Uterus (tissue), 4 donors: ENCODE measurements around the gene HADH. TPM values are rescaled to one million over a fixed set of nuclear protein-coding genes. Genes with fewer than 3 reads are reported as not detected.

Experiments used
- DNase-seq, 2 donors: peaks; one replicate each; pipeline ENCODE4 v3.0.0-alpha.2; 2019 to 2020
- H3K27ac ChIP-seq, 2 donors: fragments of 200-600 bp; sonication (generic); 1 replicate in 1 of 2; 2 replicates in 1 of 2; pipeline ENCODE4 v1.5.1; 2016 to 2018
- H3K27me3 ChIP-seq, 2 donors: fragments of 200-600 bp; sonication (generic); one replicate each; pipeline ENCODE4 v1.5.1; 2018 to 2019; ENCODE audit warnings: control low read depth in 1 of 2
- H3K36me3 ChIP-seq, 2 donors: fragments of 200-600 bp; sonication (generic); one replicate each; pipeline ENCODE4 v1.5.1; 2019; ENCODE audit warnings: control low read depth in 1 of 2
- H3K4me1 ChIP-seq, 2 donors: fragments of 200-600 bp; sonication (generic); one replicate each; pipeline ENCODE4 v1.5.1; 2018 to 2019; ENCODE audit warnings: control low read depth in 1 of 2
- H3K4me3 ChIP-seq, 2 donors: fragments of 200-600 bp; sonication (generic); 1 replicate in 1 of 2; 2 replicates in 1 of 2; pipeline ENCODE4 v1.5.1; 2018 to 2019; ENCODE audit warnings: mild to moderate bottlenecking in 1 of 2
- H3K9me3 ChIP-seq, 2 donors: fragments of 200-600 bp; sonication (generic); one replicate each; pipeline ENCODE4 v1.5.1; 2019; ENCODE audit warnings: control low read depth in 1 of 2
- POLR2A ChIP-seq, 2 donors: fragments of 450-650 bp; IDR thresholded peaks; one replicate each; pipeline ENCODE4 v1.6.1; 2016; ENCODE audit warnings: antibody characterized with exemption in 2 of 2, mild to moderate bottlenecking in 1 of 2, moderate library complexity in 1 of 2
- intact Hi-C: fragments of 100-400 bp; cut with DNase I; formaldehyde crosslinking; loops from one replicate; pipeline ENCODE4 v1.15.1; 2023; ENCODE audit warnings: low total_unique reads
- total RNA-seq, 4 donors: library from RNA; depleted of rRNA in 3 of 4; stranded (reverse); fragments of >200 nt in 3 of 4; gene quantifications; one replicate each; pipeline versions ENCODE4 v1.1.0 to v1.2.4, GENCODE V29; 2014 to 2023
- TF ChIP-seq, protein P1 (sequence below), 4 experiments: fragments of 200-600 bp in 2 of 4; fragments of 450-650 bp in 2 of 4; sonication (generic) in 2 of 4; IDR thresholded peaks; one replicate each; pipeline ENCODE4 v1.5.1; 2016 to 2019; ENCODE audit warnings: antibody characterized with exemption in 4 of 4, mild to moderate bottlenecking in 2 of 4, moderate library complexity in 1 of 4
- donor health status: DM: yes; HTN: yes; CAD: no.

Gene HADH
- total RNA-seq, 4 donors from 2014 or later = 32.0 to 63.5 (median 50.0) TPM

DNA sequence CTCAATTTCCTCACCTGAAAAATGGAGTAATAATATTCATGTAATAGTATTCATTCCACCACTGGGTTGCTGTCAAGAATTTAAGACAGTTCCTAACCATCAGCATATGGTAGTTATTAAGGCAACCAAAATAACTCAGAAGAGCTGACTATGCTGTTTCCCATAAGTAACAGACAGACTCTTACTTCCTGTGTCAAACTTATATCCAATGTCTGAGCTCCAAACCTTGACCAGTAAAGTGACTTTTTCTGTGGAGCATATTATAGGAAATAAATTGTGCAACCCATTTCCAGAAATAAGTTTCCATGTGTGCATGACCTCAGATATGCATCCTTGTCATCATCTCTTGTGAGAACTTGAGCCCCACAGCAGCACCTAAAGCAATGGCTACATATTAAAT is 78.8 kb downstream of the HADH start:
- TF ChIP-seq POLR2A (IDR thresholded peaks at IDR 0.05) = no peak
- TF ChIP-seq, protein P1, sequence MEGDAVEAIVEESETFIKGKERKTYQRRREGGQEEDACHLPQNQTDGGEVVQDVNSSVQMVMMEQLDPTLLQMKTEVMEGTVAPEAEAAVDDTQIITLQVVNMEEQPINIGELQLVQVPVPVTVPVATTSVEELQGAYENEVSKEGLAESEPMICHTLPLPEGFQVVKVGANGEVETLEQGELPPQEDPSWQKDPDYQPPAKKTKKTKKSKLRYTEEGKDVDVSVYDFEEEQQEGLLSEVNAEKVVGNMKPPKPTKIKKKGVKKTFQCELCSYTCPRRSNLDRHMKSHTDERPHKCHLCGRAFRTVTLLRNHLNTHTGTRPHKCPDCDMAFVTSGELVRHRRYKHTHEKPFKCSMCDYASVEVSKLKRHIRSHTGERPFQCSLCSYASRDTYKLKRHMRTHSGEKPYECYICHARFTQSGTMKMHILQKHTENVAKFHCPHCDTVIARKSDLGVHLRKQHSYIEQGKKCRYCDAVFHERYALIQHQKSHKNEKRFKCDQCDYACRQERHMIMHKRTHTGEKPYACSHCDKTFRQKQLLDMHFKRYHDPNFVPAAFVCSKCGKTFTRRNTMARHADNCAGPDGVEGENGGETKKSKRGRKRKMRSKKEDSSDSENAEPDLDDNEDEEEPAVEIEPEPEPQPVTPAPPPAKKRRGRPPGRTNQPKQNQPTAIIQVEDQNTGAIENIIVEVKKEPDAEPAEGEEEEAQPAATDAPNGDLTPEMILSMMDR (IDR thresholded peaks at IDR 0.05) = no peak
- no peak overlapping the region for H3K4me3 ChIP-seq
- no peak for DNase-seq
- intact Hi-C loops = no loop called here
- no peaks in the 10 kb centered on the region for H3K27me3 ChIP-seq
- no peaks in the 10 kb centered on the region for H3K36me3 ChIP-seq
- H3K9me3 ChIP-seq = no peaks in the 10 kb centered on the region
- H3K27ac ChIP-seq = no peak overlapping the region
- H3K4me1 ChIP-seq = no peaks in the 10 kb centered on the region

- DNase-seq = no peak
- Histone ChIP-seq H3K36me3 (no peaks in the 10 kb centered on the region), H3K4me3 (no peak overlapping the region), H3K9me3 (no peaks in the 10 kb centered on the region), H3K27me3 (no peaks in the 10 kb centered on the region), H3K4me1 (no peaks in the 10 kb centered on the region), H3K27ac (no peak overlapping the region)
- TF ChIP-seq, protein P1 (IDR thresholded peaks at IDR 0.05) = no peak
- TF ChIP-seq POLR2A (IDR thresholded peaks at IDR 0.05) = no peak
- intact Hi-C loops = no loop called here
Measured at GRCh38 chr4:108070775-108071174, 81.1 kb downstream of the HADH start.

DNA sequence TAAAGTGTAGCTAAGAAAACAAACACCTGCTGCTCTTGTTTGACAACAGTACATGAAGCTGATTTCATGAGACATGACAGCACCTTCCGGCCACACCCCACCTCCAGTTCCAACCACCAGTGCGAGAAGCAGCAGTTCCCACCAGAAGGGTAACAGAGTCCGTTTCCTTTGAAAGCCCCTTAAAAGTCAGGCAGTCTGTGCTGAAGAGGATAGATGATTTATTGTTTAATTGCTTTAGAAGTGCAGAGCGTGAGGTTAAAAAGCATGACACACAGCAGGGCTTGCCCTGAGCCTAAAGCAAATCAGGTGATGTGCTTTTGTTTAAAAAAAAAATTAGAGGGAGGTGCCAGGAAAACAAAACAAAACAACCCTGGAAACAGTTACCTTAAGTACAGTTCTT is 82.6 kb downstream of the HADH start:
- Histone ChIP-seq H3K9me3 (no peaks in the 10 kb centered on the region), H3K27ac (no peak overlapping the region), H3K27me3 (no peaks in the 10 kb centered on the region), H3K4me3 (no peak overlapping the region), H3K36me3 (no peaks in the 10 kb centered on the region), H3K4me1 (no peaks in the 10 kb centered on the region)
- no peak for TF ChIP-seq POLR2A (IDR thresholded peaks at IDR 0.05)
- TF ChIP-seq, protein P1 (IDR thresholded peaks at IDR 0.05) = no peak
- DNase-seq = no peak
- intact Hi-C loops = no loop called here

GRCh38 chr4:108078024-108078733 is 88.5 kb downstream of the HADH start:
- Histone ChIP-seq H3K4me3 (no peak overlapping the region), H3K27ac (no peak overlapping the region), H3K27me3 (no peaks in the 10 kb centered on the region), H3K4me1 (no peaks in the 10 kb centered on the region), H3K9me3 (no peaks in the 10 kb centered on the region), H3K36me3 (no peaks in the 10 kb centered on the region)
- no peak for DNase-seq
- TF ChIP-seq, protein P1 (IDR thresholded peaks at IDR 0.05) = no peak
- TF ChIP-seq POLR2A (IDR thresholded peaks at IDR 0.05) = no peak
- intact Hi-C loops = no loop called here

- Histone ChIP-seq H3K4me1 (no peaks in the 10 kb centered on the region), H3K4me3 (no peak overlapping the region), H3K36me3 (no peaks in the 10 kb centered on the region), H3K27me3 (no peaks in the 10 kb centered on the region), H3K9me3 (no peaks in the 10 kb centered on the region), H3K27ac (no peak overlapping the region)
- intact Hi-C loops = no loop called here
- TF ChIP-seq, protein P1 (IDR thresholded peaks at IDR 0.05) = no peak
- no peak for TF ChIP-seq POLR2A (IDR thresholded peaks at IDR 0.05)
- DNase-seq = no peak
Measured at GRCh38 chr4:108080747-108081146, 91.1 kb downstream of the HADH start.
